Stimulated activated CD4-positive, alpha-beta T cell treated with anti-CD3 and anti-CD28 coated beads, Interleukin-4, amount 100 ng/mL, for 24 hours (primary cell): ENCODE measurements around the gene WNT7A.

Experiments used
- DNase-seq: peaks from one replicate; pipeline ENCODE4 v3.0.0-alpha.2; 2020

Gene WNT7A

DNA sequence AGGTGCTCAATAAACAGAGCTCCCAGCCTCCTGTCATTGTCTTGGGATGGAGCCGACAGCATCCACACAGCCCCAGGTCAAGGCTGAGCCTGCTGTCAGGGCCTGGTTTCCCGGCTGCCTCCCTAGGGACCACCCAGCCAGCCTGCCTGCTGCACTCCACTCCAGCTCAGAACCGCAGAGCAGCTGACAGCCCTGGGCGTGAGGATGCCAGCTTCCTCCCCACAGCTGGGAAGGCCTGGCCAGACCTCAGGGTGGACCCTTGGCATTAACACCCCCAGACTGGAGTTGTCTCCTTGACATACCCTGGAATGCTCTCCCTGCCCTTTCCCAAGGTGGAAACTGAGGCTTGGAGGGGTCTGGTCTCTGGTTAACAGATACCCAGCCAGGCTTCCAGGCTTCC, 112.0 kb downstream of the WNT7A start:
- no peak for DNase-seq

DNA sequence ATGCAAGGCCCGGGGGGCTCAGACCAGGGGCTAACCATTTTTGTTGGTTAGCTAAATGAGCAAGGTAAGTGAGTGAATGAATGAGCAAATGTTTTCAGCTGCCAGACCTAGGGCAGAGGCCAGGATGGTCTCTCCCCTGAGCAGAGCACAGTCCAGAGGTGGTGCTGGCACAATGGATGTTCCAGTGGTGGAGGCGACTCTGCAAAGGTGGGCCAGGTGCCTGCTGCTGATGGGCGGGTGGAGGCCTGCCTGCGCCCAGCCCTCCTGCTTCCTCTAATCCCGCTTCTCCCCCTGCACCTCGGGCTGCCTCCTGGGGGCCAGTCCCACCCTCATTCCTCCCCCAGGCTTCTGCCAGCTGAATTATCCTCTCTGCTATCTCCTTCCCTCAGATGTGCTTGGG, 112.8 kb downstream of the WNT7A start:
- no peak for DNase-seq
